DMS 273 (cell line): ENCODE results near the gene CD83.

Experiments used
- DNase-seq: peaks from one replicate; lab custom pipeline; 2025; ENCODE audit not compliant: unreplicated experiment; lab: John Stamatoyannopoulos, UW

Gene CD83

GRCh38 chr6:14123386-14124111 lies 6.0 kb downstream of the CD83 start:
- no peak for DNase-seq

GRCh38 chr6:14125346-14125745 lies 7.8 kb downstream of the CD83 start:
- DNase-seq: no peak

DNA sequence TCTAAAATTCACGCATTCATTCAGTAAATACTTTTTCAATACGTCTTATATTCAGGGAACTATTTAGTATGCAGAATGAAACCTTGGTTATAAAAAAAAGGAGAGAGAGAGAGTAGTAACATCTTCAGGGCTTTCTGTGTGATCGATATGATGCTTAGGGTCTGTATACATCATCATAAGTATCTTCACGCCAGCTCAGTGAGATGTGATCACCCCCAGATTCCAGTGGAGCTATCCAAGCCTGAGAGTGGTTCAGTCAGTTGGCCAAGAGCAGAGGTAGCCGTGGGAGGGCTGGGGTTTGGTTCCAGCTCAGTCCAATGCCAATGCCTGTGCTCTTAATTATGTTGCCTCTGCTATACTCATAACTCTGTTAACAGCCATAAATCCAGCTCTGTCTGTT lies 8.6 kb downstream of the CD83 start:
- DNase-seq: no peak

DNA sequence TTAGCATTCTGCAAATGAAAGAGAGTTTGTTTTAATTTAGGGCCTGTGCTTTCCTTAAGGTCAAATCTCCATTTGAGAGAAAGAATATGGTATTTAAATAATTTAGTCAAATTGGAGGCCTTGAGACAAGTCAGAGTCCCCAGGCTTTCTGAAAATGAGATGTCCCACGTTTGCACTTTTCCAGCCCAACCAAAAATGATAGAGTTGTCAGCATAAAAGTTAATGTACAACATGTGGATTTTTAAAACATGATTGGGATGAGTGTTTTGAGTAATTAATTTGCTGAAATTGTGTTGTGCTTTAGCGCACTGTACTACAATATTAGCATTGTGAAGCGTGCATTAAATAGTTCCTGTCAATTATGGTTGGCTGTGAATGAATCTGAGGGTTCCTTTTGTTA lies 10.0 kb downstream of the CD83 start:
- no peak for DNase-seq

GRCh38 chr6:14128012-14128411 lies 10.4 kb downstream of the CD83 start:
- no peak for DNase-seq

- DNase-seq: no peak
Observed at GRCh38 chr6:14128746-14129145, 11.2 kb downstream of the CD83 start.

DNA sequence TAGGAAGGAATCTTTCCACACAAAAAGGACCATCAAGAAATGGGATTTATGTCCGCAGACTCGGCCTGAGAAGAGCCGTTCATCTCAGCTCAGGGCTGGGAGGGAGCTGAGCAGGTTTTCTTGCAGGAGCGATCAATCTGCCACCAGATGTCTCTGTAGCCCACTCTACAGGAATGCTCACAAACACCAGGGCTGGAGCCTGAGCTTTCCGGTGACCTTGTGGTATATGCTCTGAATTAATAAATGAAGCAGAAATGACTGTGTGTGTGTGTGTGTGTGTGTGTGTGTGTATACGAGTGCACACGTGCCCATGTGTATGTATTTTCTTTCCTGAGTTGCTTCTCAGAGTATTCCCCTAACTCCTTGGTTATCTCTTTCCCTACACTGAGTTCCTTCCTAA lies 12.0 kb downstream of the CD83 start:
- peak; percentile 79 for DNase-seq

- no peak for DNase-seq
Observed at GRCh38 chr6:14130435-14131075, 13.0 kb downstream of the CD83 start.

GRCh38 chr6:14131579-14131978 lies 14.0 kb downstream of the CD83 start:
- DNase-seq: no peak

GRCh38 chr6:14132244-14132920 lies 14.8 kb downstream of the CD83 start:
- no peak for DNase-seq

- DNase-seq: no peak
Observed at GRCh38 chr6:14132921-14133275, 15.3 kb downstream of the CD83 start.

DNA sequence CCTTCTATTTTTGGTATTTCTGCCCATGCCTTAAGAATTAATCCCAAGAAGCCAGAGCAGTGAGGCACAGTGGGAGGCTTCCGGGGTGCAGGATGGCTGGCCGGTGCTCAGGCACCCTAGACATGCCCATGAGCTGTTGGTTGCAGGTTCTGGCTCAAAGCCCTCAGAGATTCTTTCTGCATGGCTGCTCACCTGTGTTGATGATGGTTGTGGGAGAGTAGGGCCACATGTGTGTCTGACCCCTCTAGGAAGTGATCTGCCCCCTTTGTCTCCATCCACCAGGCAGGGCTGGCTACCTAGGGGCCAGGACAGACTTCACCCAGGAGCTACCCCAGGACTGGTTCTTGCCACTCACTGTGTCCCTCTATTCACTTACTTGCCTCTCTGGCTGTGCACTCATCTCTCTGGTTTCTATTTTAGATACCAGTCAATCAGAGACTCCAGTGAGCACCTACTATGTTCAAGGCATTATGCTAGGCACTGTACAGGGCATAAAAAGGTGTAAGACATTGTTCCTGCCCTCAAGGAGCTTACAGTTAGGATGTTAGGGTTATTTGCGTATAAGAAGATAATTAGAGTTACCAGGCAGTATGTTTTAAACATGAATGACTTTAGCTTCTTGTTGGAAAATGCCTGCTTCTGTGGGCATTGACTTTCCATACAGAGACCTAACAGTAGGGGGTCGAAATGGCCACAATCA lies 16.8 kb downstream of the CD83 start:
- DNase-seq: no peak

DNA sequence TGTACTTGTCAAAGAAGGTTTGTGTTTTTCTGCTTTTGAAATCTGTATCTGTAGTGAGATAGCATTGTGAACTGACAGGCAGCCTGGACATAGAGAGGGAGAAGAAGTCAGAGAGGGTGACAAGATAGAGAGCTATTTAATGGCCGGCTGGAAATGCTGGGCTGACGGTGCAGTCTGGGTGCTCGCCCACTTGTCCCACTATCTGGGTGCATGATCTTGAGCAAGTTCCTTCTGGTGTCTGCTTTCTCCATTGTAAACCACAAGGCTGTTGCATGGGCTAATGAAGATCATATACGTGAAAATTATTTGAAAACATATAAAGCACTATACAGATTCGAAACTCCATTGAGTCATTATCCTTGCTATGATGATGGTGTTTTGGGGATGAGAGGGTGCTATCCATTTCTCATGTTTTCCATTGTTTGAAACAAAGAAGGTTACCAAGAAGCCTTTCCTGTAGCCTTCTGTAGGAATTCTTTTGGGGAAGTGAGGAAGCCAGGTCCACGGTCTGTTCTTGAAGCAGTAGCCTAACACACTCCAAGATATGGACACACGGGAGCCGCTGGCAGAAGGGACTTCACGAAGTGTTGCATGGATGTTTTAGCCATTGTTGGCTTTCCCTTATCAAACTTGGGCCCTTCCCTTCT lies 18.4 kb downstream of the CD83 start:
- no peak for DNase-seq

DNA sequence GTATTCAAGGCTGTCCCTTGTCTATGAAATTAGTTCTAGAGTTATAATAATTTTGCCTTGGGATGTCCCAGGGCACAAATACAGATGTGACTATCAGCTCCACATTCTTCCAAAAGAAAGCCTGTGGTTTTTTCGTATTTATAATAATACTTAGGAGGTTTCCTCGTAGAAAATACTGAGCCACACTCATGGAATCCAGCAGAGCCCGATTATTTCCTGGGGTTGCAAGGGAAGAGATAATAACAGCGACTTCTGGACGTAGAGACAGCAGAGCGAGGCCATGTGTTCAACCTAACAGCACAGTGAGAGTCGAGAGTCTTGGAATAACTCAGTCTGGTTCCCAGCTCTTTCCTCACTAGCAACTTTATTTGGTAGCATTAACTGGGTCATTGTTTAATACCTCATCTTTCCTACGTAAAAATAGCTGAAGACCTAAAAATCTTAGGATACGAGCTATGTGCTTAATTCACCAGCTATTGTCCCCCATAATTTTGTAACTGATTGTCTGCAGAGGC lies 21.2 kb downstream of the CD83 start:
- no peak for DNase-seq

DNA sequence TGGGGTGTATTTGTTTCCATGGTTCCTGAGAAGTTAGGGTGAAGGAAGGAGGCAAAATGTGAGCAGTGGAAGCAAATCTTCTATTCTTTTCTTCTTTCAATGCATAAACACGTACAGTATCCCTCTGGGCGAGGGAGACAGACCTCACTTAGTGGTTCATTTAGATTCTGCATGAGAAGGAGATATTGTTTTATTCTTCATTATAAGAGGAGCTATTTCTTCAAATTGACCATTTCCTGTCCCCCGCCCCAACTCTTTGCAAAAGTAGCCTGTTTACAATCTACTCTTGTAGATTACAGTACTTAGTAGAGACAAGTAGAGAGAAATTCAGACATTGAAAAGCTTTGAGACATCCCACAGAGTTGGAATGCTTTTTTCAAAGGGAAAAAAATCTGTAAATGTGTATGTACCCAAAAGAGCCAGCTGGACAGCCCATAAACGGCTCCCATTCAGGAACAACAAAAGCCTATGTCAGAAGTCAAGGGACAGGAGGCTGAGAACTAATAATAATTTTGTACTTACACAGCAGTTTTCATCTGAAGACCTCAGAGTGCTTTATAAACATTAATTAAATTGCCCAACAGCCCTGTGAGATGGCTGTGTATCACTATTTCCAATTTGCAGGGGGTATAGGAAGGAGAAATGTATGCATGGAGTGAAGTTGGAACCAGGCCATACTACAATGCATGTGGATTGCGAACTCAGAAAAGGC lies 23.9 kb downstream of the CD83 start:
- DNase-seq: no peak

DNA sequence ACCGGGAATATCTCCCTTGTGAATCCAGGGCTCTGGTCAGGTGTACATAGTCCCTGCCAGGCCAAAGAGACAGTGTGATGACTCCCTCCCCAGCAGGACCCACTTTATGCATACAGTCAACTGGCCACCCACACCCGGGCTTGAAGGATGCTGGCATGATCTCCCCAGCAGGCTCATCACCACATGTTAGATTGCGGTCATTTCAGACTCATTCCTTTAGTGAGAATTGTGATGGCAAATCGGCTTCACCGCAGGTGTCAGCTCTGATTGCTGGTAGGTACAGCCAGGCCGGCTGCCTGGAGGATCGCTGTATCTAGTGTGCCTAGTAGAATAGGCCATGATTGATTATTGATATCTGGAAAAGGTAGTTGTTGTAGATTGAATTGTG lies 24.5 kb downstream of the CD83 start:
- DNase-seq: no peak

GRCh38 chr6:14142511-14143223 lies 25.1 kb downstream of the CD83 start:
- no peak for DNase-seq

GRCh38 chr6:14143305-14143704 lies 25.7 kb downstream of the CD83 start:
- no peak for DNase-seq

DNA sequence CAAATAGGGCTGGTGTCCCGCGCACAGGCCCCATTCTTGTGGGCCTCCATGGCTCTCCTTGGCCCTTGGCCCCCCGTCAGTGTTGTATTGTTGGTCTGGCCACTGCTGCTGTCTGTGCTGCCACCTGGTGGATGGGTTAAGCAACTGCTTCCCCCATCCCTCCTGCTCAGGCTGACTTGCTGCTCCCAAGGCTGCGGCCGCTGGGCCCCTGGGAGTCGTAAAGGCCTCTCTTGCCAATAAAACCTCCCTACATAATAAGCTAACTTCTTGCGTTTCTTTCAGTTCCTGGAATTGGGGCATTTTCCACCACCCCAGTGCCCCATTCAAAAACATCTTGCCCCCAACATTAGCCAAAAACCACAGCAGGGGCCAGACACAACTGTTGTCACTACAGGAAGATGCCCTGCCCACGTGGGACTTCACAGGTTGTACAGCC lies 27.1 kb downstream of the CD83 start:
- peak; percentile 86 for DNase-seq
